HG02973 (cell line): Measurements from ENCODE around the gene DONSON.
"Not testable (repeated sequence)": the region's sequence is repeated elsewhere in the genome, so short reads cannot be mapped to it uniquely, and the experiment has no call there.

ENCODE experiments used
- ATAC-seq: cut with Tn5 transposase; IDR thresholded peaks from one replicate; pipeline ENCODE4 v1.9.1; 2021; ENCODE audit warnings: moderate library complexity; ENCODE audit not compliant: unreplicated experiment

DONSON gene

GRCh38 chr21:33588485-33589335 is at the start of gene DONSON:
TSS of gene DONSON (minus strand) at chr21:33588684. CDS start at chr21:33588641, 43 bp downstream.
- ATAC-seq: peak; percentile 82

- no peak for ATAC-seq
Observed at GRCh38 chr21:33634254-33634653, 45.8 kb upstream of the DONSON start.

- ATAC-seq: not testable (repeated sequence)
Observed at GRCh38 chr21:33626151-33626550, 37.7 kb upstream of the DONSON start.

- ATAC-seq: no peak
Observed at GRCh38 chr21:33622253-33622652, 33.8 kb upstream of the DONSON start.

GRCh38 chr21:33619726-33620125 is 31.2 kb upstream of the DONSON start:
- no peak for ATAC-seq

- ATAC-seq: no peak
Observed at GRCh38 chr21:33618407-33618806, 29.9 kb upstream of the DONSON start.

- not testable (repeated sequence) for ATAC-seq
Observed at GRCh38 chr21:33617565-33617964, 29.1 kb upstream of the DONSON start.

- no peak for ATAC-seq
Observed at GRCh38 chr21:33611006-33611744, 22.7 kb upstream of the DONSON start.

GRCh38 chr21:33608559-33608958 is 20.1 kb upstream of the DONSON start:
- no peak for ATAC-seq

- ATAC-seq: no peak
Observed at GRCh38 chr21:33598051-33598450, 9.6 kb upstream of the DONSON start.

GRCh38 chr21:33587792-33588484 is 546 bp downstream of the DONSON start:
- peak; percentile 42 for ATAC-seq

GRCh38 chr21:33586927-33587326 is 1.6 kb downstream of the DONSON start:
- ATAC-seq: no peak

GRCh38 chr21:33584455-33584854 is 4.0 kb downstream of the DONSON start:
- ATAC-seq: no peak

GRCh38 chr21:33578959-33579542 is 9.4 kb downstream of the DONSON start:
- ATAC-seq: no peak

GRCh38 chr21:33578214-33578613 is 10.3 kb downstream of the DONSON start:
- ATAC-seq: no peak

- not testable (repeated sequence) for ATAC-seq
Observed at GRCh38 chr21:33576741-33577141, 11.7 kb downstream of the DONSON start.

- no peak for ATAC-seq
Observed at GRCh38 chr21:33572350-33572749, 16.1 kb downstream of the DONSON start.

GRCh38 chr21:33569991-33570390 is 18.5 kb downstream of the DONSON start:
- ATAC-seq: no peak

GRCh38 chr21:33568448-33568847 is 20.0 kb downstream of the DONSON start:
- ATAC-seq: no peak

GRCh38 chr21:33567914-33568313 is 20.6 kb downstream of the DONSON start:
- ATAC-seq: no peak

- ATAC-seq: no peak
Observed at GRCh38 chr21:33566514-33566913, 22.0 kb downstream of the DONSON start.
